HG03442 (cell line): ENCODE data around the gene ZNF879.

Source experiments
- ATAC-seq: cut with Tn5 transposase; IDR thresholded peaks from one replicate; pipeline ENCODE4 v1.9.1; 2021; ENCODE audit warnings: mild to moderate bottlenecking, moderate library complexity; ENCODE audit not compliant: unreplicated experiment

Gene ZNF879

DNA sequence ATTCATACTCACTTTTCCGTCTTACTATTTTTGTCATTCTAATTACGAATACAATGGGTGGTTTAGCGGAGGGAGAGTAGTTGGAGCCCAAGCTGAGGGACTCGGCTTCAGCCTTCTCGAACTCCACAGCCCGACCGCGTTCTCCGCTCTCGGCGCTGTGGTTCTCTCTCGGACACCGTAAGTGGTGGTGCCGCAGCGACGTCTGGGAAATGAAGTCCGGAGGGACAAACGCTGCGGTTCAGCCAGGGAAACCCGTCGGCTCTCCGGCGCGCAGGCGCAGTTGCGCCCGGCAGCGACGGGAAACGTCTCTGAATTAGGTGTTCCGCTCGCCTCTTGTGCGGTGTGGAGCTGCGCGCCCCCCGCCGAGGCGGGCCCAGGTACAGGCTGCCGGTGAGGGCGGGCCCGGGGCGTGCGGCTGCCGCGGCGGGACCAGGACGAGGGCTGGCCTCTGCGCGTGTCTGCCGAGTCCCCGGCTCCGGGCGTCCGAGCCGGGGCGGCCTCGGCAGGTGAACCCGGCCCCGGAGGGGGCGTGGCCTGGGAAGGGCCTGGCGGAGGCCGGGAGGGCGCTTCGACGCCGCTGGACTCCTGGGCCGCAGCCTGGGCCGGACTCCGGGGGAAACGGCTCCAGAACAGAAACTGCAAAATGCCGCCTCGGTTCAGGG lies at the start of gene ZNF879:
ZNF879 (plus strand) TSS at position 277 of the 662 bp plus-strand sequence. CDS start 1,201 bp downstream, outside the sequence.
- ATAC-seq: peak; percentile 75

DNA sequence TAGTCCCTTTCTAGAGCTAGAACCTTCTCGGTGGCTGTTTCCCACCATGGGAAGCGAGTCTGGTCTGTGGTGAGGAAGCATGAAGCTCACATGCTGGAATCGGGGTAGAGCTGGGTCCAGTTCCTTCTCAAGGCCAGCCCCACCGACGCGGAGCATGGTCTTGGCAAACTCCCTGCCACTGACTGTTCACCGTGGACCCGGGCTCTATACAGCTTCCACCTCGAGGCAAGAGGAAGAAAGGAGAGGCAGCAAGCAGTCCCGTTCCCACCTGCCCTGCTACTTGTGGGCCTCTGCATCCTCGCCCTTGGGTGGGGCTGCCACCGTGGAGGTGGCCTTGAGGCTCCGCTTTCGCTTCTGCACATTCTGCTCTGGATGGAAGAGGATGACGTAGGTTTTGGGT lies 42.2 kb upstream of the ZNF879 start:
- no peak for ATAC-seq

DNA sequence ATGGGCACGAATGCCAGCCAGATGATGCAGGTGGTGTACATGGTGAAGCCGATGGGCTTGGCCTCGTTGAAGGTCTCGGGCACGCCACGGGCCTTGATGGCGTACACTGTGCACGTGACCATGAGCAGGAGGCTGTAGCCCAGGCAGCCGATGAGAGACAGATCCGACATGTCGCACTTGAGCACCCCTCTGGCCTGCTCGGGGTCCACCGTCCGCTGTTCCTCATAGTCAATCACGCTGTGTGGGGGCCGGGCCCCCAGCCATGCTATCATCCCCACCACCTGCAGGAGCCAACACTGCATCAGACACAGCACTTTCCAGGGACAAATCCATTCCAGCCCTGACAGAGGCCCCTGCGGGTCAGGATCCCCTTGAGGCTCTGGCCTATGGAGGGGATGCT lies 40.7 kb upstream of the ZNF879 start:
- ATAC-seq: no peak

DNA sequence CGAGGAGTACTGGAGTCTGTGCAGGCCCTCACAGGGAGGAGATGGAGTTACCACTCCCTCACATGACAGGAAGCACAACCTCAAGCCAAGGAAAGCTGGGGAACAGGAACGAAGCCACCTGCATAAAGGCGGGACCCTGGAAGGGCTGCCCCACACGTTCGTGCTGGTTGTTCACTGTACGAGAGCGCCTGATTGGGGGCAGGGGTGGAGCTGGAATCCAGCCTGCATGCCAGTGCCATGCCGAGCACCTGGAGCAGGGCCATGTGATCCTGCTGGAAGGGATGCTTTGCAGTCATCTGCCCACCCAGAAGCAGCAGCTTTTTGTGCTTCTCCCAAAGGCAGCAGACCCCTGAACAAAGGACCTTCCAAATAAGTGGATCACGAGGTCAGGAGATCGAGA lies 39.9 kb upstream of the ZNF879 start:
- no peak for ATAC-seq

DNA sequence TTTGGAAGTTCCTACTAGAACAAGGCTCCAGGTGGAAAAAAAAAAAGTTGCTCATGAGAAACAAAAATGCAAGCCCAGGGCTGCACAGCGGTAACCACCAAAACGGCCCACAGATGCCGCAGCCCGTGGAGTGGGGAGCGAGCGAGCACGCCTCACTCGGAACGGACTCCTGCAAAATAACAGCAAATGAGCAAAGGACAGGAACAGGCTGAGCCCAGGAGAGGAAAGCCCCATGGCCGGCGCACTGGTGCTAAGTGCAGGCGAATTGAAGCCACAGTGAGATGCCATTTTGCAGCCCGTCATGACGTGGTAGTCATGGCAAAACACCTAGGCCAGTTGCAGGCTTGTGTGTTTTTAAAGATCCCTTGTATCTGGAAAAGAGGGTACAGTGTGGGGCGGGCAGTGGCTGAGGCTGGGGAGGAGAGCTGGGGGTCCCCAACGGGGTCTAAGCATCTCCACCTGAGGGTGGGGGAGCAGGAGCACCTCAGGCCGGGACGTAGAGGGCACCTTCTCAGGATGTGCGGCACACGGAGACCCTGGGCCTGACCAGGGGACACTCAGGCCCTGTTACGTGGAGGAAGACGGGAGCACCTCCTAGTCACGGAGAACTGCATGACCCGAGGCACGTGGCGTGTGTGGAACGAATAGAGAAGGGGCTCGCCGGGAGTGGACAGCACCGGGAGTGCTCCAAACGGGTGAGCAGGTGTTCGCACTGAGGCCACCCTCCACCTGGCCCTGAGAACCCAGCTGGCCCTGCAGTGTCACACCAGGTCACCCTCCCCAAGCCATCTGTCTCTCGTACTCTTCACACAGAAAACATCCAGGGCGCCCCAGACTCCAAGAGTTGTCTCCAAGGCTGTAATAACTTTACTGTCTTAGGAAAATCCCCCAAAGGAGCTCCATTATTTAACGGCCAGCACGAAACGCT lies 39.2 kb upstream of the ZNF879 start:
- no peak for ATAC-seq

DNA sequence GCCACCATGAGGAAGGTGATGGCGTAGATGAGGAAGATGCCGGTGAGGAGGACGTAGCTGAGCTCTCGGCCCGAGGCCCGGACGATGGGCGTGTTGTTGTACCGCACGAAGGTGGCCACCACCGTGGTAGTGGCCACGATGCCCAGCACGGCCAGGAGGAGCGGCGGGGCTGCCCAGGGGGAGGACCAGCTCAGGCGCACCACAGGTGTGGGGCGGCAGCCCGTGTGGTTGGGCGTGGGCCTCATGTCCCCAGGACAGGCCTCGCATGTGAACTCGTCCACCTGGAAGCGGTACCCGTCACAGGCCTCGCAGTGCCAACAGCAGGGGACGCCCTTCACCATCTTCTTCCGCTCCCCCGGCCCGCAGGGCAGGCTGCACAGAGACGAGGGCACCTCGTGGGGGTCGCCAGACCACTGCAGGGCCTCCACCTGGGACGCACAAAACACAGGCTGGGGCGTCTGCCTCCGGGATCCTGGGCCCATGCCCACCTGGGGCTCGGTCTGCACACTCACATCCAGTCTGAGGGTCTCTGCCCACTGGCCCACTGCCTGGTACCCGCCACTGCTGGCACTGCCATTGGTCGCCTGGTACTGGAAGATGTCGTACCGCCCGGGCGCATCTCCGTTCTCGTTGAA lies 37.2 kb upstream of the ZNF879 start:
- ATAC-seq: no peak

DNA sequence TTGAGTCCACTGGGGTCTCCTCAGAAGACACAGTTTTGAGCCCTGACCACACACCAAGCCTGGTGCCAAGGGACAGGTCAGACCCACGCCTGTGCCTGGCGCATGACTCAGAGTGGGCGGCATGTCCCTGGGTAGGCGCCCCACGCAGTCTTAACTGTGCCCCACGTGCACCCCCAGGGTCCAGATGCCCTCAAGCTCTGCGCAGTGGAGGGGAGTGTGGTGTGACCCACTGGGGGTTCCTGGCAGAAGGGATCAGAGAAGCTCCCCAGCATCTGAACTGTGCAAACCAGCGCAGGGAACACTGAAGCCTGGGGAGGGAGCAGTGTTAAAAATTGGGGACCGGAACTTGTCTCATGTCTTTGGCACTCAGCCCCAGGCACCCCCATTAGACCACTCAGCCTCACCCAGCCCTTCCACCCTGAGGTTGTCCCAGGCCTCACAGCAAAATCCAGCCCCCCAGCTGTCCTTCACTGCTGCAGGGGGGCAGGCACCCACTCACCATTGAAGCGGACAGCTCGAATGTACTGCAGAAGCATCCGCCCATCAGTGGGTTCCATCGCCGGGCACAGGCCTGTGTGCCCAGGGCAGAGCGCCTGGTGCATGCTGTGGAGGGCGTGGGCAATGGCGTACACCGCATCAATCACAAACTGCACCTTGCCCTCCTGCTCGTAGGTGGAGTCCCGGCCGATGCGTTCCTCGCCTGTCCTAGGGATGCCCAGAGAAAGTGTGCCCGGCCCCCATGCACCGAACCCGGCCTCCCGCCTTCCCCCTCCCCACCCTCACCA lies 35.0 kb upstream of the ZNF879 start:
- no peak for ATAC-seq

DNA sequence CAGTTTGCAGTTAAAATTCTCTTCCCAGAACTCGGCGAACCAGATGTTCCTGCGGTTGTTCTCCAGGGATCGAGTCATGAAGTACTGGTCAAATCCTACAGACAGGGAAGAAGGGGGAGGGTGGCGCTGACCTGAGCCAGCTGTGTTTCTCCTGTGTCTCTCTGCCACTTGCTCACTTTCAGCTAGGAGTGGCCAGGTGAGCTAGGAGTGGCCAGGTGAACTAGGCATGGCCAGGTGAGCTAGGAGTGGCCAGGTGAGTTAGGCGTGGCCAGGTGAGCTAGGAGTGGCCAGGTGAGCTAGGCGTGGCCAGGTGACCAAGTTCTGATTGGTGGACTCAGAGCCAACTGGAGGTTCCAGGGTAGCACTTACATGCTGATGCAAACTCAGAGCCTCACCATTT lies 34.3 kb upstream of the ZNF879 start:
- ATAC-seq: no peak

DNA sequence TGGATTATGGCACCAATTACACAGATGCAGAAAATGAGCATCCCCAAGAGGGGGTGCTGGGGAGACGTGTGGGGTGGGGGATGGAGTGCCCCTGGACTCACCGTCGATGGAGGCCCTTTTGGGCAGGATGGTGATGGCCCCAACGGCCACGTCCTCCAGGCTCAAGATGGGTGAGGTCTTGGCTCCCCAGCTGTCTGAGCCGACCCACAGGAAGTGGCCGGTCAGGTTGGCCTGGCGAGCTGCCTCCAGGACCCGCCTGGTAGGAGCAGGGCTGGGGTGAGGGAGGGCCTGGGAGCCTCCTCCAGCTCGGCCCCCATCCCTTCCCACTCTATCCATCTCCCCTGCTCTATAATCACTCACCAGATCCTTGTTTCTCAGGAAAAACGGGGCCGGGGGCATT lies 33.1 kb upstream of the ZNF879 start:
- no peak for ATAC-seq

DNA sequence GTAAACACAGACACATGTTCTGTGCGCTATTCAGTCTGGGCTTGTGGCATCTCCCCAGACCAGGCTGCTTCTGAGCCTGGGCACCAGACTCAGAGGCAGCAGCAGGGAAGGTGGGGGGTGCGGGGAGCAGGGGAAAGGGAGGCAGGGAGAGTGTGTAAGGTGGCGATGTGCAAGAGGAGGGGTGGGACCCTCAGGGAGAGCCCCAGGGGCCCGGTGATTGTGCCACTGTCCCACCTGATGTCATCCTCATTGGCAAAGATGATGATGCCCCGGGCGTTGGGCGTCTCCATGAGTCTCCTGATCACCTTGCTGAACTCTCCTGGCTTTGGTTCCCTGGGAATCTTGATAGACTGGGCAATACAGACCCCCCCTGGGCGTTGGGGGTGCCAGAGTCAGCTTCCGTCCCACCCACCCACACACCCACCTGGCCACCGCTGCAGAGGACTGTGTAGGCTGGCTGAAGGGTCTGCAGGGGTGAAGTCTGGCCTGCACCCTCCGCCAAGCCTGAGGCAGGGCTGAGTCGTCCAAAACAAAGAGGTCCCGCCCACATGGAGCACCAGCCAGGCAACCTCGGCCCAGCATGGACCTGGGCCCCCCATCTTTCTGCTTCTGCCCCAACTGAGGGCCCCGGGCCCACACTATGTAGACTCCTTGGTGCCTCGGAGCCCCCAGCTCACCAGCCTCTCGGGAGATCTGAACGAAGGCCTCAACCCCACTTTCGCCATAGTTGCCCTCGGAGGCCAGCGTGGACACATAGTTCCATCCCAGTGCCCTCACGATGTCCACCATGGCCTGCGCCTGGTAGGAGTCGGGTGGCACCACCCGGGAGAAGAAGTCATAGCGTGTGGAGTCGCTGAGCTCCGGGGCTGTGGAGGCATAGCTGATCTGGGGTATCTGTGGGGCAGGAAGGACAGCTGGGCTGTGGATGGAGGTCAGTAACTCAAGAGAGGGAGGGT lies 32.1 kb upstream of the ZNF879 start:
- ATAC-seq: no peak

DNA sequence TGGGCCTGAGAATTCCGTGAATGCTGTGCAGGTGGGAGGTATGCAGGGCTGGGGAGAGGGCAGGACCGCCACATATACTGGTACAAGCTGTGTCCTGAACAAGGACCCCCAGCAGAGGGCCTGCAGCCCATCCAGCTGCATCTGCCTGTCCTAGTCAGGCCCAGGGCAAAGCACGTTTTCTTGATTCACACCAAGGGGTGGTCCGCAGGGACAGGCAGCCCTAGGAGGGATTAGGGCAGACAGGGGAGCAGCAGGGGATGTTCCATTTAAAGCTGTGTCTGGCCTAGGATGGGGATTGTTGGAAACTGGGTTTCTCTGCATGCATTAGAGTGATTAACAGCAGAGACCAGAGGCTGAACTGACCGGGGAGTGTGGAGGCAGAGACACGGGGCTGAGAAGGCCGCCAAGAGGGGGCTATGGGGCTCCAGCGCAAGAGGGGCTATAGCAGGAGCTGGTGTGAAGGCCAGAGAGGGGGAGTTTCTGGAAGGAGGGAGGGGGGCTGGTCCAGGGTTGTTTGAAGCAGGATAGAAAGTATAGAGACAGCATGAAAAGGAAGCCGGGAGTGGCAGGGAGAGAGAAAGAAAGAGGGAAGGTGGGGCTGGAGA lies 31.2 kb upstream of the ZNF879 start:
- no peak for ATAC-seq

DNA sequence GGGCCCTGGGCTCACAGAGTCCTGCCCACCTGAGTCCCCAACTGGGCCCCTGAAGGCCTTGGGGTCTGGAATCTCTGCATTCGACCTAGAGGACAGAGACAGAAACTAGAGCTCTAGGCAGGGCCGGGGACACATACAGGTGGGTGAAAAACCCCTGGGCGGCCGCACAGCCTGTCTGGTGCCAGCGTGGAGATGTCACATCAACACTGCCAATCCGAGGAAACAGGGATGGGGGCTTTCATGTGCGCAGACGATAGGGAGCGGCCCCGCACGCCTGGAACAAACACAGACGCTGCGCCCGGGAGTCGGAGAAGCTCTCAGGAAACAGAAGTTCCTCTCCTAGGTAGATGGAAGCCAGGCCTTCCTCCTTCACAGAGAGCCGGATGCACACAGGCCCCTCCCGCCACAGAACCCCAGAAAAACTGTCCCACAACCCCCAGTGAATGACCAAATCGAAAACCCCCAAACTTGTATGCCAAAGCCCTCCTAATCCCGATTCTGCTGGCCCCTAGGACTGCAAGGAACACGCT lies 30.3 kb upstream of the ZNF879 start:
- ATAC-seq: no peak

DNA sequence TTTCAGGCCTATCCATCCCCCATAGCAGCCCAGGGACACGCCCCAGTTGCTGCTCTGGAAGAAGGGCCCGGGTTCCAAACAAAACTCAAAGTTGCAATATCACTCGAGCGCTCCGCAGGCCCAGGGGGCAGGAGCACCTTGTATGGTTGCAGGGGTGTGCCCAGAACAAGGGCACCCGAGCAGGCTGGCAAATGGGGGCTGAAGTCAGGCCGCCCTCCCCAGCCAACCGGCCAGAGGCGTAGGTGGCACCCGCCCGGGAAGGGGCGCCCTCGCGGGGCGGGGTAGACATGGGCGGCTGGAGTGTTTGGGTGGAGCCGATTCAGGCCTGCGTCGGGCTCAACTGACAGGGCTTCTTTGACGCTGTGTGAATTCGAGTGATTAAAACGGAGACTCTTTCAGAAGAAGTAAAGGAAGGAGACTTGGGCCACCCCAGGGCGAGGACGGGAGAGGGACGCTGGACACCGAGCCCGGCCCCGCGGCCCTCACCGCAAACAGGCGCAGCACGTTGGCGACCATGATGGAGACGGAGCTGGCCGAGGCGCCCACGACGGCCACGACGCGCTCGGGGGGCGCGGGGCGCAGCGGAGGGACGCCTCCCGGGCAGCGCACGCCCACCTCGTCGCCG lies 29.5 kb upstream of the ZNF879 start:
- ATAC-seq: no peak

DNA sequence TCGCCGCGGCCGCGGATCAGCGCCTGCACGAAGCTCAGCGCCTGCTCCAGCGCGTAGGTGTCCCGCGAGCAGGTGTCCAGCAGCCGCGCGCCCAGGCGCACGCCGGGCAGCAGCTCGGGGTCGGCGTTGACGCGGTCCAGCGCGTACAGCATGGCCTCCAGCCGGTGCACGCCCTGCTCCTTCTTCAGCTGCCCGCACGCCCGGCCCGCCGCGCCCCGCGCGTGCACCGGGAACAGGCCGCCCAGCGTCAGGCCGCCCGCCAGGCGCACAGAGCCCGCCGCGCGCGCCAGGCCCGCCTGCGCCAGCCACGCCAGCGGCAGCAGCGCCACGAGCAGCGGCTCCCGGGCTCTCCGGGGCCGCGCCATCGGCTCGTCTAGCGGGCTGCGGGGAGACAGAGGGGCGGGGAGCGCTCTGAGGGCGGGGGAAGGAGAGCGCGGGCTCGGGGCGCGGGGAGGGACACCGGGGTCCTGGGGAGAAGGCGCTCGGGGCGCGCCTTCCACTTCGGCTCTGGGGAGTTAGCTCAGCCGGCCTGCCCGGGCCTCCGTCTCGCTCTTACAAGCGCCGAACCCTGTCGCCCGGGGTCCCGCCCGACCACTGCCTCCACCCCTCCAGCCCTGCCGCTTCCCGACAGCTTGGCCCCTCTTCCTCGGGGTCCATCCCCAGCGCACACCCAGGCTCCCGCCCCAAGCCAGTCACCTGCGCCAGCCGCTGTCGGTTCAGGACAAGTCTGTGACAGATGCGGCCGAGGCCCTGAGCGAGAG lies 28.8 kb upstream of the ZNF879 start, which contains the start of gene GRM6:
GRM6 (minus strand) TSS at position 741 of the 761 bp plus-strand sequence; CDS start at position 365, 376 bp downstream.
- ATAC-seq: no peak

DNA sequence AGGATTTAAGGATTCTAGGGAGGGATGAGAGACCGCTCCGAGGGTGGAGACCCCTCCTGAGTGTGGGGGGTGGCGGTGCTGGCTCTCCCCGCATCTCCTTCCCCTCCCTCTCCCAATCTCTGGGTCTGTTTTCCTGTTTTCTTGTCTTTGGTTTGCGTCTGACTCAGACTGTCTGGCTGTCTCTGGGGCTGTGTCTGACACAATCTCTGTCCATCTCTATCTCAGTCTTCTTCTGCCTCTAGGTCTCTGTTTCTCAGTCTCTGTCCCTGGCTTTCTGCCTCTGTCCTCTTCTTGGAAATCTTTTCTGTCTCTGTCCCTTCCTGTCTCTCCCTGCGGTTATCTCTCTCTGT lies 28.3 kb upstream of the ZNF879 start:
- no peak for ATAC-seq

DNA sequence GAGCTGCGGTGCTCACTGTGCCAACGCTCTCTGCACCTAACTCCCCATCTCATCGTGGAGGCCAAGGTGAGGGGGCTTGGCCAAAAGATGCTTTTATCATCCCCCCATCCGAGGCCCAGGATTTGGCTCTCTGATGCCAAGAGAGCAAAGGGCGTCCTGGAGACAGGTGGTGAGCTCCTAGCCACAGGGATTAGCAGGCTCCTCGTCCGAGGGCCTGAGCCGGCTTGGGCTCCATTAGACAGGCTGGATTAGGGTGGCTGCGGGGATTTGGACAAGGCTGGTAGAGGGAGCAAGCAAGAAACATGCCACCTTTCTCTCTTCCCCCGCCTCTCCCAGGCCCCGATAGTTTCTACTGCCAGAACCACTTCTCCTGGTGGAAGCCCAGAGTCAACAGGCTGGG lies 27.4 kb upstream of the ZNF879 start:
- ATAC-seq: no peak

DNA sequence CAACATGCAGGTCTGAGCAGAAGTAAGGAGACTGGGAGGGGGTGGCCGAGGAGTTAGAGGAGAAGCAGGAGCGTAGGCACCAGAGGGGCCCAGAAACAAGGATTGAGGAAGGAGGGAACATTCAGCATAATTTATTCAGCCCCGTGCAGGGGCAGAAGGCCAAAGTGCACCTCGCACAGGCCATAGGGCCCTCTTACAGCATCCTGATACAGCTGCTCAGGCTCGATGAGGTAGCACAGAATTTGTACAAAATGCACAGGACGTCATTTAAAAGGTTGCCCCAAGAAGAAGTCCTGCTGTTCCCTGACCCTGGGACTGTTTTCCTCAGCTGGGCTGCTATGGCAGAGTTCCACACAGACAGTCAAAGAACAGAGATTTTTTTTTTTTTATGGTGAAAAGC lies 26.4 kb upstream of the ZNF879 start:
- ATAC-seq: no peak

DNA sequence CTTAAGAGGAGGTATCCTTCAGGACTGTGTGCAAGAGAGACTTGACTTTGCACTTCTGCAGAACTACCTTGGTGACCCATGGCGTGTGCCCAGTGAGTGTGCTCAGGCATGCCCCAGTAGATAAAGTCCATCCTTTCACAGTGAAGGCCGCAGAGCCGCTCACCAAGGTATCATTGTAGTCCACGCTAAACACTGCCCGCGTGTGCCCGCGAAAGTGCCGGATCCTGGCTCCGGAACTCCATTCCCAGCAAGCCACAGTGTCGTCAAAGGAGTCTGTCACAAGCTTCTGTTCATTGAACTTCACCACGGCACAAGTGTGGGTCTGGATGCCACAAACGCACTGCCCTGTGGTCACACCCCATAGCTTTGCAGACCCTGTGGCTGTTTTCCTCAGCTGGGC lies 25.2 kb upstream of the ZNF879 start:
- no peak for ATAC-seq
